GM19025 (cell line): Measurements from ENCODE around the gene CSTF2T.
"Not testable (repeated sequence)": the region's sequence is repeated elsewhere in the genome, so short reads cannot be mapped to it uniquely, and the experiment has no call there.

Experiments used
- ATAC-seq: cut with Tn5 transposase; IDR thresholded peaks from one replicate; pipeline ENCODE4 v1.9.1; 2021; ENCODE audit warnings: mild to moderate bottlenecking, low read depth, moderate library complexity; ENCODE audit not compliant: unreplicated experiment

CSTF2T gene

GRCh38 chr10:51698473-51699063, 827 bp downstream of the CSTF2T start:
- ATAC-seq = no peak

GRCh38 chr10:51696251-51696650, 3.1 kb downstream of the CSTF2T start:
- ATAC-seq = no peak

DNA sequence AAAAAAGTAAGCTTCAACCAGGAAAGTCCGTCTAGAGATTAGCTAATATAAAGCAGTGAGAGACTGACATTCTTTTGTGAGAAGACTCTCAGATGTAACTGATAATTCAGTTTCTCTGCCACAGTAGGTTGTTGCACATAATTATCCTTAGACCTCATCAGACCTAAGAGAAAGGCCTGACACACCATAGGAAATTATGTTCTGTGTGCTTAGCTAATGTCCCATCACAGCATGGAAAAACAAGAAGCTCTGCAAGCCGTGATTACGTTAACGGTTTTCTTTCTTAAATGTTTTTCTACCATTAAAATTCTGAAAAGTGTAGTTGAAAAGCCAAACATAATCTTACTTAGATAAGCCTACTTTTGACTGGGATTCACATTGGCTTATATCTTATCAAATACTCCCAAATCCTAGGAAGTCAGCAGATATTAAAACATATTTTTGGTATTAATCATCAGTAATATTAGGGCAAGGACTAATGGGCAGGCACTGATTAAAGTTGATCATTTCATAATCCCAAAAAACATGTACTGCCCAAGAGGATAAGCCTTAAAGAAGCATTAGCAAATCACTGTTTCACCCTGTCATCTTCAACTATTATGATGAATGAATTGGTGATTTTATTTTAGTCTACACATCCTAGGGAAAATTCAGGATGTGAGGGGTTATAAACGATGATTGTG, 5.2 kb downstream of the CSTF2T start:
- ATAC-seq = no peak

- ATAC-seq = no peak
These were observed 8.3 kb downstream of the CSTF2T start for GRCh38 chr10:51691135-51691534.

DNA sequence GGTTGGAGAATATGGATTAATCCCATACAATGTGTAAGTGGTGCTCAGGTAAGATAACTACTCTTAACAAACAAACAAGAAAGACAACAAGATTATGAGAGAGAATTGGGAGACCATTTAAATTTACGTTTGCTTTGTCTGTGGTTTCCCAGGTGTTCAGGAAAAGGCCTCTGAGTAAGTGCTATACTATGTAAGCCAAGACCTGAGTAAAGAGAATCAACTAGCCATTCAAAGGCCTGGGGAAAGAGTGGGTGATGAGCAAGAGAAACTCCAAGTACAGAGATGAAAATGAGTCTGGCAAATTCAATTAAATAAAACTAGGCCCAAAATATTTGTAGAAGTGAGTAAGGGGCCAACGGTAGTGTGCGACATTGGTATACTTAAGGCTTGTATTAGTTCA, 9.9 kb downstream of the CSTF2T start:
- ATAC-seq = no peak

DNA sequence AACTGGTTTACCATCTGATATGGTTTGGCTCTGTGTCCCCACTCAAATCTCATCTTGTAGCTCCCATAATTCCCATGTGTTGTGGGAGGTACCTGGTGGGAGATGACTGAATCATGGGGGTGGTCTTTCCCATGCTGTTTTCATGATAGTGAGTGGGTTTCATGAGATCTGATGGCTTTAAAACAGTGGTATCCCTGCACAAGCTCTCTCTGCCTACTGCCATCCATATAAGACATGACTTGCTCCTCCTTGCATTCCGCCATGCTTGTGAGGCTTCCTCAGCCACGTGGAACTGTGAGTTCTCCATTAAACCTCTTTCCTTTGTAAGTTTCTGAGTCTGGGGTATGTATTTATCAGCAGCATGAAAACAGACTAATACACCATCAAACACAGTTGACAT, 10.6 kb downstream of the CSTF2T start:
- not testable (repeated sequence) for ATAC-seq

DNA sequence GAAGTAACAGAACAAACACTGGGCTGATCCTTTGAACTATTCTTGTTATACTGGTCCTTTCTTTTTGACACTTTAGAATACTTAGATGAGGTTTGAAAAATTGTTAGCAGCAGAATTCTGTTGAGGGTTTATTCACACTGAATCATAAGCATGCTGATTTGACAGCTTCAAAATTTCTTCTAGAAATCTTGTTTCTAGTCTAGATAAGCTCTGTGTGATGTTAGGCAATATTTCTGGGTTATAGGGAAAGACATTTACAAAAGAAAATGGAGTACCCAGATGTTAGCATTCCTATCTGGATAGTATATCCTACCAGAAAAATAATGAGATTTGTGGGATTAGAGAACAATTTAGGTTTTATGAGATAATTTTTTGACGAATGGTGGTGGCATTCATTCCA, 12.1 kb downstream of the CSTF2T start:
- no peak for ATAC-seq

DNA sequence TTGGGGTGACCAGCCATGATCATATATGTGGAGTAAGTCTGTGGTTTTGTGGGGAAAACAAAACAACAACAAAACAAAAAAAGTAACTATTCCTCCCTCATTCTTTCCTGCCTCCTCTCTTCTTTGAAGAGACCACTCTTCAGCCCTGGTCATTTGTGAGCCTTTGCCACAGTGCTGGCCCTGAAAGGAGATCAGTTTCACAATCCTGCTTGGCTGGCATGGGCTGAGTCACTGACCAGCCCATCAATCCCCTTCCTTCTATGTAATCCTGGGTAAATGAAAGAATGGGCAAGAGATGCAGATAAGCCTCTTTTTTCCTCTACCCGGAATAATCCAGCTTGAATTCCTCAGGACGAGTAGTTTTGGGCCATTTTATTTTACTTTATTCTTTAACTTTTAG, 13.6 kb downstream of the CSTF2T start:
- ATAC-seq = no peak

- no peak for ATAC-seq
These were observed 16.2 kb downstream of the CSTF2T start for GRCh38 chr10:51683031-51683691.

DNA sequence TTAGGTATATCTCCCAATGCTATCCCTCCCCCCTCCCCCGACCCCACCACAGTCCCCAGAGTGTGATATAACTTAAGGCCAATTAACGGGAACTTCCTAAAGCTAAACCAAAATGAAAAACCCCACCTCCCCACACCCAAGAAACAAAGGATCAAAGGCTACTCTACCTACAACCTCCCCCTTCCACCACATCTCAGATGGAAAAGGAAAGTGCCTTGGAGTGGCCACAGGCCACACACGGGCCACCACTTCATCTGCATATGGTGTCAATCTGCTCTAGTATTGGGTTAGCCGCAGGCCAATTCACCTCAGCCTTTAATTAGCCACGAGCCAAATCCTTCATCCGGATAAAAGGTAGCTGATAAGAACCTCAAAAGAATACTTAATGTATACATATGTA, 19.6 kb downstream of the CSTF2T start:
- ATAC-seq = no peak

GRCh38 chr10:51675088-51675487, 24.3 kb downstream of the CSTF2T start:
- no peak for ATAC-seq

GRCh38 chr10:51672039-51672535, 27.3 kb downstream of the CSTF2T start:
- ATAC-seq = no peak

DNA sequence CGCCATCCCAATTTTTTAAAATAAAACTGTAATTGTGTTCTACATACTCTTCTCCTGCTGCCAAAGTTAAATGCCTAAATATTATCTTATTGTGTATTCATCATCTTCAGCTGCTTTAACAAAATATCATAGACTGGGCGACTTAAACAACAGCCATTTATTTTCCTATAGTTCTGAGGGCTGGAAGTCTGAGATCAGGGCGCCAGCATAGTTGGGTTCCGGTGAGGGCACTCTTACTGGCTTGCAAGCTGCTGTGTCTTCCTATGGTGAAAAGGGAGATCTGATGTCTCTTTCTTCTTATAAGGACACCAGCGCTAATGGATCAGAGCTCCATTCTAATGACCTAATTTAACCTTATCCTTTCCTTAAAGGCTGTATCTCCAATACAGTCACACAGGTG, 30.4 kb downstream of the CSTF2T start:
- no peak for ATAC-seq

DNA sequence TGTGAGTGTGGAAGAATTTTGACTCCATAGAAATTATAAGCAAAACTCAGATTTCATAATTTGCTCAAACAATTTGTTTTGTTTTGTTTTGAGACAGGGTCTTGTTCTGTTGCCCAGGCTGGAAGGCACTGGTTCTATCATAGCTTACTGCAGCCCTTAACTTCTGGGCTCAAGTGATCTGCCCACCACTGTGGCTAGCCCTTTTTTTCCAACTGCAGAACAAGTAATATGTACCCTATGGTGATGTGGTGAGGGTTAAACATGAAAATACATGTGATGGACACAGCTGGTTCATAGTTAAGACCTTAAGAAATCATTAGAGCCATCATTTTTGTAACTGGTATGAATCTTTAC, 31.1 kb downstream of the CSTF2T start:
- no peak for ATAC-seq

DNA sequence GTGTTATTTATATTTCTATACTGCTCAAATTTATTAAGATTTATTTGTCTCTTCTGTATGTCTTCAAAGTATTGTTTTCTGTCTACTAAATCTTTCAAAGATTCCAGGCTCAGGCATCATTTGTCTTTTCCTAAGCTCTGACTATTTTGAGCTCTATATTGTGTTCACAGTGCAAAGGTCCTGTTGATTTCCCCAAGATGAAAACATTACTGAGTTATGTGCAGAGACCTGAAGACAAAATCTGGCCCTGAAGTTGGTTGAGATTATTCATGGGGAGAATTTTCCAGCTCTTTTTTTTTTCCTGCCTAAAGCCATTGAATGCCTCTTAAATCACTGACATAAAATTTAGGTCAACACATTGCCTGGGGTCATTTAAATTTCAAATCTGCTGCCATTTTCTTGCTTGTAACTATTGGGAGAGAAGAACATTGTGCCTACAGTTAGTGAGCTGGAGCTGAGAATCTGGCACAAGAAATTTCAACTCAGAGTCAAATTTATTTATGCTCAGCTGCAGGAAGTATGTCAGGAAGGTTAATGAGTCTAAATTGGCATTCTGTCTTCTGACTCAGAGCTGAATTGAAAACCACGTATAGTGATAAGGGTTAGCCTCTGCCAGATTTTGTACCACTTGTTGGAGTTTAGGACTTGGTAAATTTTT, 31.6 kb downstream of the CSTF2T start:
- no peak for ATAC-seq

DNA sequence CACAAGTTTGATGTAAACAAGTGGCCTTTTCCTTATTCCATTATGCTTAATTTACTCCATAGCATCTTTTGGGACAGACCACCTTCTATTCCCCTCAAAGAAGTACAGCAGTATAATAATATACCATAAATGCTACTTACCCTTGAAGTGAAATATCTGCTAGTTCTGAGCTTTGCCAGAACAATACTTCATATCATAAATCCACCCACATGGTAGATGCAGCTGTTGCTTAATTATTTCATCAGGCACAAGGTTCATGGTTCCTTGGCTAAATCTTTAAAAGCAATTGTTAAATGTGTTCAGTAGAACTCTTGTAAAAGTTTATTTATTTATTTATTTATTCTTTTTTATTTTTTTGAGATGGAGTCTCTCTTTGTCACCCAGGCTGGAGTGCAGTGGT, 32.9 kb downstream of the CSTF2T start:
- ATAC-seq = no peak

DNA sequence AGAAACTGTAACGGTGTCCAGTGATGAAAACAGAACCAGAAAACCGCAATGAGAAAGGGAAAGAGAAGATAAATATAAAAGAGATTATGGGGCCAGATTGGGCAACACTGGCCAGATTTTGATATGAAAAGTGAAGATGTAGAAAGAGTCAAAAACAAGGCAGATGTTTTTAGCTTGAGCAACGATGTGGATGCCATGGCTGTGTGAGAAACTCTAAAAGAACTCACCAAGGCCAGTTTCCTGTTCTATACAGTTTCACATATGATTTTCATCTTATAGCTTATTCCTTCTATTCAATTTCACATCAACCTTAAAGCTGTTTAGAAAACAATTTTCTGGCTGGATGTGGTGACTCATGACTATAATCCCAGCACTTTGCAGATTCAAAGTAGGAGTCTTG, 36.3 kb downstream of the CSTF2T start:
- no peak for ATAC-seq

DNA sequence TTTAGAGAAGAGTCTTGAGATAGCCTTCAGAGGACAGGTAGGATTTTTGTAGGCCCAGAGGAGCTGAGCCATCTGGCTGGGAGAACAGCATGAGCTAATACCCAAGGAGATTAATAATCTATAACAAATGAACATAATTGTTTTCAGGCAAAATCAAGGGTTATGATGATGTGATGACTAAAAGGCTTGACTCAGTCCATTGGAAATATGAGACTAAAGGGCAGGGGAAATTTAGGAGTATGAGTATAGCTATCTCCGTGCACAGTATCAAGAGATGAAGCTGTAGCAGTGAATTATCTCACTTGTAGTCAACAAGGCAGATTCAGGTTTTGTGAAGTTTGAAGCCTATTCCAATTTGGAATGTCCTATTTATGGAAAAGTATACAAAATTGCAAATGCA, 40.1 kb downstream of the CSTF2T start:
- no peak for ATAC-seq

DNA sequence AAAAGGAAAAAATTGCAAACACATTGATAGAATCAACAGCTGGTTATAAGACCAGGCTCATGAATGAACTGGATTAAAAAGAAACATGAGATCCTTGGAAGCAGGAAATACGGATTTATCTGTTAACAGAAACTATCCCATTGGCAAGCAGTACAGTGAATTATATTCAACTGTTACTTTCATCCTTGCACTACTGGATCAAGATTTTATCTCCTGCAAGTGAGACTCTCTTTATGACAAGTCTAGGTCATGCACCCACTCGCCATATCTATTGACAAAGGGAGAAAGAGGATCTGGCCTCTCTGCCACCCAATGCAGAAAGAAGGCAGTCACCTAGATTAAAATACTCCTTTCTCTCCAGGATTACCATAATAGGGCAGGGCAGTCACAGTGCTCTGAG, 41.4 kb downstream of the CSTF2T start:
- ATAC-seq = no peak

- ATAC-seq = no peak
These were observed 42.9 kb downstream of the CSTF2T start for GRCh38 chr10:51656503-51656902.

- ATAC-seq = no peak
These were observed 44.5 kb downstream of the CSTF2T start for GRCh38 chr10:51654918-51655317.
